HG03521 (cell line): ENCODE results near the gene CDADC1.
A peak's percentile ranks its signal among the peaks of the same experiment; 100 is the strongest.

ENCODE experiments used
- ATAC-seq: cut with Tn5 transposase; IDR thresholded peaks from one replicate; pipeline ENCODE4 v1.9.1; 2021; ENCODE audit warnings: mild to moderate bottlenecking, moderate library complexity; ENCODE audit not compliant: unreplicated experiment

CDADC1 gene

DNA sequence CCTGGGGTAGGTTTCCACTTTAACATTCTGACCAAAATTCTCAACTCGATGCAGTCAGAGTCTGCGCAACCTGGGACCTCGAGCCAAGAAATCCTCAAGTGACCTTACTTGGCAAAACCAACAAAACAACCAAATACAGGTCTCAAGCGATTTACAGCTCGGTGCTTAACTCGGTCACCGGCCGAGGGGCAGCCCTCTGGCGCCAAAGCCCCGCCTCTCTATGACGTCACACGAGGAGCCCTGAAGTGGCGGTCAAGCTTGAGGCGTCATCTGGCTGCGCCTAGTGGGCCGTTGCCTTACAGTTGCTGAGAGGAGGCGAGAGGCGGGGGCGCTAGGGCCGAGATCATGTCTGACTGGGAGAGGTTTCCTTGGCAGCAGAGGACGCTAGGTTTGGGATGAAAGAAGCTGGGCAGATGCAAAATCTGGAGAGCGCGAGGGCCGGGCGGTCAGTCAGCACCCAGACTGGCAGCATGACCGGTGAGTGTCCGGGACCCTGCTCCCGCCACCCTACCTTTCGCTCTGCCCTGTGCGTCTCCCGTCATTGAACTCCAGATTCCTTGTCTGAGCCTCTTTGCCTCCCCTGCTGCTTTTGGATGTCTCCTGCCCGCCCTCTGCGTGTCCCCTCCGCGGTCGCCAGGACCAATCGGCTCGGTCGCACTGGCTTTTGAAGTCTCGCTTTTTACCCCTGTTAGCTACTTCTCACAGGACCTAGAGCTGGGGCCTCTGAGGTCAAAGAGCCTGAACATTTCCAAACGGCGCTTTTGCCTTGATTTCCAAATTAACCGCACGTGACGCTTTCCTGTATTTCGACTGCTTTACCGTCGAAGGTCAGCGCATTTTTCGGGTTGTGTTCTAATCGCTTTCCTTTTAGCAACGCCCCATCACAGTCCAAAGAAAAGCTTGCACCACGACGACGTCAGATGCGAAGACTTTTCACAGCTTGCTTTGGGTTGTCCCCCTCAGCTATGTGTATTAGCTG lies at the start of gene CDADC1:
Gene CDADC1, plus strand, starts transcription at position 283 of the 979 bp plus-strand sequence. Its CDS starts 113 bp downstream, at position 396.
- peak; percentile 95 for ATAC-seq

DNA sequence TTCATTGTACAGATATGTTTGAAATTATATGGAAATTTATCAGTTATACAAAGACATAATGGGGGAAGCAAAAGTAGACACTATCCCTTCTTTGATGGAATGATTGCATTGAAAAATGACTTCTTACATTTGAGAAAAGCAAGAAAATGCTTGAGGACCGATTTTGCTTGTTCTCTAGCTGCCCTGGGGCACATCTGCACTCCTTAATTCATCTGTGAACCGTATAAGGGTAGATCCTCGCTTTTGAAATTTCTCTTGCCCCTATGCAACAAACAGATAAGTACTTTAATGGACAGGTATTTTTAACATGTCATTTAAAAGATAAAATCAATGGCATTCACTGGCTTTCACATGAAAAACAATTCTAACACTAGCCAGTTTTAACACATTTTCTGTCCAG lies 41.1 kb upstream of the CDADC1 start:
- ATAC-seq, result no peak

DNA sequence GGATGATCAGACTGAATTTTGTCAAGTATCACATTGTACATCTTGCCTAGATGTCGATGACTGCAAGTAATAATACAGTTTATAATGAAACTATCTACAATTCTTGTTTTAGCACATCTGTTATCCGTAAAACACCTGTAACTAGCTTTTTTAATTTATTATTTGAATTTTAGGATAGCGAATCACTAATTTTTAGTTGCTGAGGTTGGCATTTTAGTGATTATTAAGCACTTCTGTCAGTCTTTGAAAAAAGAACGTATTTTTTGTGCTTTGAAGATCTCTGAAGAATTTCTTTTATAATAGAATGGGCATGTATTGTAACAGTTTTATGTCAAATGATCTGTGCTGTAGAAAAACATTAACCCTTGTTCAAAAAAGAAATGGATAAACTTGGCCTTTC lies 39.1 kb upstream of the CDADC1 start:
- ATAC-seq, result no peak

GRCh38 chr13:49210114-49210513 lies 37.6 kb upstream of the CDADC1 start:
- ATAC-seq, result no peak

DNA sequence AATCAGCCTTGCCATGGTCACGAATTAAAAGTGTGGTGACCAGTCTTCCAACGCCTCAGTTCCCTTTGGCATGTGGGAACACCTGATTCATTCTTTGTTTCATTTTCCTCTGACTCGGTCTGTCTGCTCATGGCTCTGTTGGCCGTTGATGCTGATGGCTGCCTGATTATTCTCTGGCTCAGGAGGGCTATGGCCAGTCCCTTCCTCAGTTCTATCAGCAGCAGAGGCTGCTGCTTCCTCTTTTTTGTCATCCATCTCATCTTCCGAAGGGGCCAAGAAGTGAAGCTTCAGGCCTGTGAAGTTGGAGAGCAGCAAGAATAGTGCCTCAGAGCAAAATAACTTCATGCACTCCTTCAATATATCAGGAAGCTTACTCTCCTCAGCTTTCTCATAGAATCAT lies 37.1 kb upstream of the CDADC1 start:
- no peak for ATAC-seq

DNA sequence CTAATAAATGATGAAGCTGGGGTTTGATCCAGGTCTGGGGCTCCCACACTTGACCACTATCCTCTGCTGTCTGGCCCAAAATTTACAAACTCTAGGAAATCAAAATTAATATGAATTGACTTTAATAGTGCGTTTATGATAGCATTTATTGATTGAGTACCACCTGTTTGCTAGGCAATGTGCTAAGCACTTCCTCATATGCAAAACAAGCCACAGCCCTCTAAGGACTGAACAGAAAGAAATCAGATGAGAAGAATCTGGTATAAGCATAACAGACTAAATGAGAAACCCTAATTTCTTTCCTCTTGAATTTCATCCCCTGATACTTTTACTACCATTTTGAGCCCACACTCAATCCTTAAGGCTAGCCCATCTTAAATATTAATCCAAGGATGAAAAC lies 34.2 kb upstream of the CDADC1 start:
- no peak for ATAC-seq

GRCh38 chr13:49213997-49214916 lies 33.5 kb upstream of the CDADC1 start:
- no peak for ATAC-seq

GRCh38 chr13:49214917-49215376 lies 32.8 kb upstream of the CDADC1 start:
- peak; percentile 44 for ATAC-seq

DNA sequence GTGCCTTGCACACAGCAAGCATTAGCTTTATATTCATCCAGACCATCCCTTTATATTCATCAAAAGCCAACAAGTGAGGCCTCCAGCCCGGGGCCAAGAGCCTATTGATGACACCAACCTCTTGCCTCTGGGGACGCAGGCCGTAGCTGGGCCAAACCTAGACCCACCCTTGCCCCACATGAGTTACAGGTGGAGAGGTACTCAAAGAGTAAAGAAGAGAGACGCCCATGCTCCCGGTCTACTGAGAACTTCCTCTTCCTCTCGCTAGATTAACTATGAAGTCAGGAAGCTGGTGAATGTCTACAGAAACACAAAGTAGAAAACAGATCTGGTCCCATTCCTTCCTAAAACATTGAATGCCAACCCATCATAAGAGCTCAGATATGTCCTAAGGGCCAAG lies 31.4 kb upstream of the CDADC1 start:
- ATAC-seq, result no peak

DNA sequence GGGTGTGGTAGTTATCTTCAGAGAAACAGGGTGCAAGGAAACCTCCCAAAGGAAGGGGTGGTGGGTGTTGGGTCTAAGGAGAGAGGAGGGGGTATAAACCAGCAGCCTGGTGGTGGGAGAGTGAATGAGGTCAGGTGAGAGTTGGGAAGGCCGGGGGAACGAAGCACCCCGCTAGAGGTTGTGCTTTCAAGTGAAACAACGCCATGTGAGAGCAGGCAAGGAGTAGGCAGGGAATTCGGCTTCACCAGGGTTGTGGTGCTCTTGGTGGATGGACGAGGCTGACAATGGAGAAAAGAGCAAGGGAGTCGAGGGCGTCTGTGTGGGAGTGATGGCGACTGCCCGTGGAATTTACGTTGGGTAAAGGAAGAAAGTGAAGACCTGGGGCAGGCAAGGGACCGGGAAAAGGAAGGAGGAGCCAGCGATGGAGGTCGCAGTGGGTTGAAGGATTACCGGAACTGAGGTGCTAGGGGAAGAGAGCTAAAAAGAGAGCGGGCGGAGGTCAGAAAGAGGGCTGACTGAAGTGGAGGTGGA lies 29.7 kb upstream of the CDADC1 start:
- no peak for ATAC-seq

- ATAC-seq, result no peak
Measured at GRCh38 chr13:49218493-49219051, 29.2 kb upstream of the CDADC1 start.

DNA sequence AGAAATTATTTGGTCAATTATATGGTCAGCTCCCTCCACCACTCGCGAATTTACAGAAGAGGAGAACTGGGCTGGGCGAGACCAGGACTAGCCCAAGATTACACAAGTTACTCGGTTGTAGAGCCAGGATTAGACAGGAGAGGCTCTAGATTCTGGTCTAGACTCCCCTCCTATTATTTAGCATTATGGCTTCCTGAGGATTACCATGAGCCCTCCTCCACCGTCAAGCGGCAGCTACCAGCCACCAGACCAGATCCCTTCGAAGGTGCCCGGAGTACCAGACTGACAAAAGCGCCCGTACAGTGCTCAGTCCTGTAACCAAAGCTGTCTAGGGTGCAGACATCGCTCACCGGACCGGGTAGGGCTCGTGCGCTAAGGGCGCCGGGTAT lies 28.1 kb upstream of the CDADC1 start:
- no peak for ATAC-seq

- ATAC-seq, result no peak
Measured at GRCh38 chr13:49220036-49220855, 27.5 kb upstream of the CDADC1 start, which contains the start of gene MLNR. TSS of gene MLNR (plus strand) at chr13:49220338. CDS start at chr13:49220338, 0 bp downstream.

- no peak for ATAC-seq
Measured at GRCh38 chr13:49220856-49221589, 26.7 kb upstream of the CDADC1 start.

GRCh38 chr13:49221590-49221965 lies 26.1 kb upstream of the CDADC1 start:
- no peak for ATAC-seq

- no peak for ATAC-seq
Measured at GRCh38 chr13:49225223-49226042, 22.3 kb upstream of the CDADC1 start.

GRCh38 chr13:49226613-49227012 lies 21.1 kb upstream of the CDADC1 start:
- ATAC-seq, result no peak

- no peak for ATAC-seq
Measured at GRCh38 chr13:49234741-49235140, 13.0 kb upstream of the CDADC1 start.
